ENCODE data around the gene C17orf78.
"Not testable (repeated sequence)": the region's sequence is repeated elsewhere in the genome, so short reads cannot be mapped to it uniquely, and the experiment has no call there.

C17orf78 gene

DNA sequence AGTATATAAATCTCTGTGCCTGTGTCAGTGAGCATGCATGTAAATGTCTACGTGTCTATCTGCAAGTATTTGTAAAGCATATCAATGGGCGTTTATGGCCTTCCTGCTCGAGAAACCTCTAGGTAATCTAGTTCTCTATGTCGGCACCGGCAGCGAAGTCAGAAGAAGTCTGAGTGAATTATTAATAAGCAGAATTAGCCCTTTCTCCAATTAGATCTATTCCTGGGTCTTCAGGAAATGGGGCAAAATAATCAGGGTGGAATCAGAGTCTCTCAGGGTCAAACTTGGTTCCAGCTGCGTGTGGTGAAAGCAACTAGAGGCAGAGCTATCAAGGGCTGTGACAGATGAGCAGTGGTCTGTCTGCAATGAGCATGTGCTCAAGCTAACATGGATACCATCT lies at the start of gene C17orf78:
TSS of gene C17orf78 (plus strand) at position 280 of the 400 bp plus-strand sequence. CDS start at position 388, 108 bp downstream.
- ATAC-seq (replicated peaks) (no peak), DNase-seq (no peak)
- no peak within 1 kb of the TSS for H3K4me3 Mint-ChIP-seq
- H3K27me3 Mint-ChIP-seq: no peaks in the 10 kb centered on the region
- H3K4me1 Mint-ChIP-seq: peaks cover 2 to 8% of the 10 kb centered on the region in 2 donors
- H3K36me3 Mint-ChIP-seq: no peaks in the 10 kb centered on the region
- no peak within 1 kb of the TSS for H3K27ac Mint-ChIP-seq
- H3K9me3 Mint-ChIP-seq: no peaks in the 10 kb centered on the region

DNA sequence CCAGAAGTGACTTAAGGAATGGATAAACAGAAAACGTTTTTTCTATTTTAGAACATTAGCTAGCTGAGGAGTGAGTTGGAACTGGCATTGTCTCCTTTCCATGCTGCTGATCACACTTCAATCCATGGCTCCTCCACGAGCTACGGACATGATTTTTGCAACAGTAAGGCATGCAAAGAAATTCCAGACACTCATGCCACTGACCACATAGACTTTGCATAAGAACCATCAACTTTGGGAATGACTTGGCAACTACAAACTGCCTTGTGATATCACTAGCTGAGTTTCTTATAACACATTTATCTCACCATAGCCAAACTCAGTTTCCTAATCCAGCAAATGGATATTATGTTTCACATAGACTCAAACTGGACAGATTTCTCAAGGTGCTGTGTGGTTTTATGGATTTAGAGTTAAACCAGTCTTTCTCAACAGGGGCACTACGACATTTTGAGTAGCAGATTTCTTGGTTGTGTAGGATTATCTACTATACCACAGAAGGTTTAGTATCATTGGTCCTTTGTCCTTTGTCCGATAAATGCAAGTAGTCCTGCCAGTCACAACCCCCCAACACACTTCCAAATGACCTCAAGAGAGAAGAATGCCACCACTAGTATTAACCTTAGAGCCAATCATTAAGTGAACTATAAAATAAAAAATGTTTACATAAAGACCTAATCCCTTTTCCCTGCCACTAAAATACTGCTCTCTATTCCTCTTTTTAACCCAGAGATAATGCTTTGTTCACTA lies 48.3 kb upstream of the C17orf78 start:
- no peak for ATAC-seq (replicated peaks)
- H3K27ac Mint-ChIP-seq: no peak overlapping the region
- peaks cover 14 to 46% of the 10 kb centered on the region in 2 donors for H3K36me3 Mint-ChIP-seq
- no peaks in the 10 kb centered on the region for H3K4me1 Mint-ChIP-seq
- no peak overlapping the region for H3K4me3 Mint-ChIP-seq
- H3K9me3 Mint-ChIP-seq: no peaks in the 10 kb centered on the region
- no peak for DNase-seq
- no peaks in the 10 kb centered on the region for H3K27me3 Mint-ChIP-seq

DNA sequence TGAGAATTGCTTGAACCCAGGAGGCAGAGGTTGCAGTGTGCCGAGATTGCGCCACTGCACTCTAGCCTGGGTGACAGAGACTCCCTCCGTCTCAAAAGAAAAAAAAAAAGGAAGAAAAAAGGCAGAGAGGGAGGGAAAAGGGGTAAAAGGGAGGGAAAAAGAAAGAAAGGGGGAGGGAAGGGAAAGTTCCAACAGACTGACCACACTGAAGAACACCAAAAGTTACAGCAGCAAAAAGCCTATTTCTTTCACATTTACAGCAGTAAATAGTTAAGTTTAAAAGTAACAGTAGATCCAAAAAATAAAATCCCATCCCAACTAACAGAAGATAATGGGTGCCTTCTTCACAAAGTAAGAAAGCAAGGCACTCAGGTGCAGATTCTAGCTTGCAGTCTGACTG lies 36.9 kb upstream of the C17orf78 start:
- no peaks in the 10 kb centered on the region for H3K27me3 Mint-ChIP-seq
- H3K9me3 Mint-ChIP-seq: no peaks in the 10 kb centered on the region
- H3K4me3 Mint-ChIP-seq: no peak overlapping the region
- H3K36me3 Mint-ChIP-seq: peaks cover 23 to 38% of the 10 kb centered on the region in 2 donors
- H3K27ac Mint-ChIP-seq: no peak overlapping the region
- H3K4me1 Mint-ChIP-seq: peaks cover 5 to 17% of the 10 kb centered on the region in 2 donors
- no peak for ATAC-seq (replicated peaks)
- no peak for DNase-seq

DNA sequence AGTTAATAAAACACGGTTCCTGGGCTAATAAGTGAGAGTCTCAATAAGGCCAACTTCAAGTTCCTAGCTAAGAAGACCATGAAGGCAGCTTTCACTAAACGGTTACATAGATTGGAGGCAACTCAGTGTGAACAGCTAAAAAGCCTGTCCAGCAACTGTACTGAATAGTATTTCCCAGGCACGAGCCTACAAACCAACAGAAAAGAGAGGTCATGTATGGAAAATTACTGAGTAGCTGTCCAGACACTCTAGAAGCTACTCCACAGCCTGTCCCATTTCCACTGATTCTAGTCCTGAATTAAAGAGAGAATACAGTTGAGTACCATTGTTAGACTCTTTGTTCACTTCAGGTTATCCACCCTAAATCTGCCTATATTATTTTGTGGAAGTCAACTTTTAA lies 36.5 kb upstream of the C17orf78 start:
- Mint-ChIP-seq H3K36me3 (peaks cover 25 to 41% of the 10 kb centered on the region in 2 donors), H3K4me1 (peaks cover 3 to 17% of the 10 kb centered on the region in 2 donors), H3K27ac (no peak overlapping the region), H3K27me3 (no peaks in the 10 kb centered on the region), H3K9me3 (no peaks in the 10 kb centered on the region), H3K4me3 (no peak overlapping the region)
- DNase-seq (no peak), ATAC-seq (replicated peaks) (no peak)

DNA sequence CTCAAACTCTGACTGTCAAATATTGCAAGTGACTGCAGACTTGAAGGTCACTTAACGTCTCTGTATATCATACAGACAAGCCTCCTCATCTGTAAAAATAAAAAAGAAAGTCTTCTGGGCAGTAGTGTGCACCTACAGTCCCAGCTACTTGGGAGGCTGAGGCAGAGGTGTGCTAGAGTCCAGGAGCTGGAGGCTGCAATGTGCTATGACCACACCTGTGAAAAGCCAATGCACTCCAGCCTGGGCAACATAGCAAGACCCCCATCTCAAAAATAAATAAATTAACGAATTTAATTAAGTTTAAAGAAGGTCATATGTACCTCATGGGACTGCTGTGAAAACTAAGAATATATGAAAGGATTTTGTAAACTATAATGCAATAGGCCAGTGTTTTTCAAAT lies 35.0 kb upstream of the C17orf78 start:
- Mint-ChIP-seq H3K27me3 (no peaks in the 10 kb centered on the region), H3K4me3 (no peak overlapping the region), H3K9me3 (no peaks in the 10 kb centered on the region), H3K27ac (no peak overlapping the region), H3K4me1 (peaks cover 1 to 17% of the 10 kb centered on the region in 2 donors), H3K36me3 (peaks cover 31 to 40% of the 10 kb centered on the region in 2 donors)
- no peak for DNase-seq
- no peak for ATAC-seq (replicated peaks)

DNA sequence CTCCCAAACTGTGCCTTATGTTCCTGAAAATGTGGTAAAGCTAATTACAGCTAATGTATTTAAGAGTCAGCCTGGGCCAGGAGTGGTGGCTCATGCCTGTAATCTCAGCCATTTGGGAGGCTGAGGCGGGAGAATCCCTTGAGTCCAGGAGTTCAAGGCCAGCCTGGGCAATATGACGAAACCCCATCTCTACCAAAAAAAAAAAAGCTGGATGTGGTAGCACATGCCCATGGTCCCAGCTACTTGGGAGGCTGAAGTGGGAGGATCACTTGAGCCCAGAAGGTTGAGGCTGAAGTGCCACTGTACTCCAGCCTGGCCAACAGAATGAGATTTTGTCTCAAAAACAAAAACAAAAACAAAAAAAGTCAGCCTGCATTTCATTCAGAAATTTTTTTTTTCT lies 33.2 kb upstream of the C17orf78 start:
- Mint-ChIP-seq H3K4me1 (peaks cover 6 to 21% of the 10 kb centered on the region in 2 donors), H3K36me3 (peaks cover 30 to 44% of the 10 kb centered on the region in 2 donors), H3K27me3 (no peaks in the 10 kb centered on the region), H3K9me3 (peaks cover 2 to 6% of the 10 kb centered on the region in 2 donors), H3K27ac (no peak overlapping the region), H3K4me3 (no peak overlapping the region)
- ATAC-seq (replicated peaks) (no peak), DNase-seq (no peak)

DNA sequence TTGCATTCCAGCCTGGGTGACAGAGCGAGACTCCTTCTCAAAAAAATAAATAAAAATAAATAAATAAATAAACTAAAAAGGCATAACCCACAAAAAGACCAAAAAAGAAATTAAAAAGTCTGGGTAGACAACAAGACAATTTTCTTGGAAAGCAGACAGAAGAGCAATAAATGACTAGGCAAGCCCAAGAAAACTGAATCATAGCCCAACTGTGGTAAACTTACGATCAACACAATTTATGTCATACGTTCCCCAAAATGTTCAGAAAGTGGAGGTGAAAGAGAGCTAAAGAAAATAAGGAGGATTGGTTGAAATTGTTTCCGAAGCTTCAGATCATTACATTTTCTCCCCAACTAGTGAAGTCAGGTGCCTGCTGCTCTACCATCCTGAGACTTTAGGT lies 31.3 kb upstream of the C17orf78 start:
- Mint-ChIP-seq H3K27me3 (no peaks in the 10 kb centered on the region), H3K4me1 (peaks cover 6 to 17% of the 10 kb centered on the region in 2 donors), H3K27ac (no peak overlapping the region), H3K36me3 (peaks cover 31 to 41% of the 10 kb centered on the region in 2 donors), H3K4me3 (no peak overlapping the region), H3K9me3 (peaks cover 2 to 6% of the 10 kb centered on the region in 2 donors)
- ATAC-seq (replicated peaks) (no peak), DNase-seq (no peak)

DNA sequence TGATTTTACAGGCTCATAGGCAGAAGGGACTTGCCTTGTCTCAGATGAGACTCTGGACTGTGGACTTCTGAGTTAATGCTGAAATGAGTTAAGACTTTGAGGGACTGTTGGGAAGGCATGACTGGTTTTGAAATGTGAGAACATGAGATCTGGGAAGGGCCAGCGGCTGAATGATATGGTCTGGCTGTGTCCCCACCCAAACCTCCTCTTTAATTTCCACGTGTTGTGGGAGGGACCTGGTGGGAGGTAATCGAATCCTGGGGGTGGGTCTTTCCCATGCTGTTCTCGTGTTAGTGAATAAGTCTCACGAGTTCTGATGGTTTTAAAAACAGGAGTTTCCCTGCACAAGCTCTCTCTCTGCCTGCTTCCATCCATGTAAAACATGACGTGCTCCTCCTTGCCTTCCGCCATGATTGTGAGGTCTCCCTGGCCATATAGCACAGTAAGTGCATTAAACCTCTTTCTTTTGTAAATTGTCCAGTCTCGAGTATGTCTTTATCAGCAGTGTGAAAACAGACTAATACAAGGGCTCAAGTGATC lies 28.9 kb upstream of the C17orf78 start:
- ATAC-seq (replicated peaks); H3K27me3 Mint-ChIP-seq; H3K27ac Mint-ChIP-seq; H3K9me3 Mint-ChIP-seq; H3K4me3 Mint-ChIP-seq; DNase-seq: not testable (repeated sequence)
- Mint-ChIP-seq H3K36me3 (peaks cover 34 to 35% of the 10 kb centered on the region in 2 donors), H3K4me1 (peaks cover 6 to 17% of the 10 kb centered on the region in 2 donors)

DNA sequence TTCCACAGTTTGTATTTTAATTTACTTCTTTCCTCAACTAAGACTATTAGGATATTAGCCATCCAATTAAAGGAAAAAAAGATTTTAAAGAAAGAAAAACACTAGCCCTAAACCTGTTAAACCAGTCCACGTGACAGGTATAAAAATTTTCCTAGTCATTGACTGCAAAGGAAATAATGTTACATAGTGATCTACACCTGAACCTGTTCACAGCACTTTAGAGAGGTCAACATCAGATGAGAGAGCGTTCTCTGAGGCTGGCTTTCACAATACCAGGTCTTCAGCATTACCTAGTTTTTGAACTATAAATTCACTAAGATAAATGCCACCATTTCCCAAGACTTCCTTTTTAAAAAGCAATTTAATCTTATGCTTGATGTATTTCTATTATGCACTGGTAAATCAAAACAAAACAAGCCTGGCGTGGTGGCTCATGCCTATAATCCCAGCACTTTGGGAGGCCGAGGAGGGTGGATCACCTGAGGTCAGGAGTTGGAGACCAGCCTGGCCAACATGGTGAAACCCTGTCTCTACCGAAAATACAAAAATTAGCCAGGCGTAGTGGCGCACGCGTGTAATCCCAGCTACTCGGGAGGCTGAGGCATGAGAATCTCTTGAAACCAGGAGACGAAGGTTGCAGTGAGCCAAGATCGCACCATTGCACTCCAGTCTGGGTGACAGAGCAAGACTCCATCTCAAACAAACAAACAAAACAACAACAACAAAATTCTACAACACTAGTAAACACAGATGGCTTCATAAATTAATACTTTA lies 18.8 kb upstream of the C17orf78 start:
- H3K36me3 Mint-ChIP-seq: peaks cover 5 to 12% of the 10 kb centered on the region in 2 donors
- DNase-seq; H3K27me3 Mint-ChIP-seq; H3K9me3 Mint-ChIP-seq; H3K27ac Mint-ChIP-seq; ATAC-seq (replicated peaks): not testable (repeated sequence)
- peak overlapping the region; percentile 41 to 56 for H3K4me3 Mint-ChIP-seq
- peaks cover 11 to 23% of the 10 kb centered on the region in 2 donors for H3K4me1 Mint-ChIP-seq

DNA sequence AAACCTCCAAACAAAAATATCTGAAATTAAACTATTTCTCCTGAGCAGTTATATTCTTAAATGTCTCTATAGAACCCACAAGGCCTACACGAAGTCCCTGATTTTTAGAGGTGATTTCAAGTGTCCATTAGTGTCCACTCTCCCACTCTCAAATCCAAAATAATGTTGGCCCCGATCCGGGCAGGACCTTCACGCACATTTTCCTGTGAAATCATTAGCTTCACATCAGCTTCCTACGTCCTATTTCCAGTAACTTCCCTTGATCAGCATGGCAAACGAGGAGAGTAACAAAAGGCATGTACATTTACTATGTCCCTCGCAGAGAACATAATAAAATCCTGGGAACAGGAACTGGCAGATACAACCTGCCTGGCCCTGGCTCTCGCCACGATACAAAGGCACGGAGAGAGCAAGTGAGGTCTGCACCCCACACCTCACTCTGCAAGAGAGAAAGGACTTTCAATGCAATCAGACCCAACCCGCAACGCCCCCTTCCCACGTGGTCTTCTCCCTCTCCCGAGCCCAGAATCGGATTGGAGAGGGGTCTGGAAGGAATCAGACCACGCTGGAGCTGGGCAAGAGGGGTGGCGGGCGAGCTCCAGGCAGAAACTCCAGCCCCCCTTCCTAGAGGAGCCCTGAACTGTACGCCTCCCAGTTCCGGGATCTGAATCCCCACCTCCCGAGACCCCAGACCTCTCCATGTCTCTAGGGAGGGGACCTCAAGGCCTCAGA lies 17.5 kb upstream of the C17orf78 start:
- H3K4me1 Mint-ChIP-seq: peaks cover 11 to 23% of the 10 kb centered on the region in 2 donors
- ATAC-seq (replicated peaks) (peak in 1 of 2 donors; percentile 21), DNase-seq (peak; percentile 15)
- H3K4me3 Mint-ChIP-seq: peak overlapping the region; percentile 87 to 94
- H3K36me3 Mint-ChIP-seq: peaks cover 5 to 6% of the 10 kb centered on the region in 2 donors
- no peaks in the 10 kb centered on the region for H3K9me3 Mint-ChIP-seq
- H3K27me3 Mint-ChIP-seq: no peaks in the 10 kb centered on the region
- peak overlapping the region; percentile 91 for H3K27ac Mint-ChIP-seq

DNA sequence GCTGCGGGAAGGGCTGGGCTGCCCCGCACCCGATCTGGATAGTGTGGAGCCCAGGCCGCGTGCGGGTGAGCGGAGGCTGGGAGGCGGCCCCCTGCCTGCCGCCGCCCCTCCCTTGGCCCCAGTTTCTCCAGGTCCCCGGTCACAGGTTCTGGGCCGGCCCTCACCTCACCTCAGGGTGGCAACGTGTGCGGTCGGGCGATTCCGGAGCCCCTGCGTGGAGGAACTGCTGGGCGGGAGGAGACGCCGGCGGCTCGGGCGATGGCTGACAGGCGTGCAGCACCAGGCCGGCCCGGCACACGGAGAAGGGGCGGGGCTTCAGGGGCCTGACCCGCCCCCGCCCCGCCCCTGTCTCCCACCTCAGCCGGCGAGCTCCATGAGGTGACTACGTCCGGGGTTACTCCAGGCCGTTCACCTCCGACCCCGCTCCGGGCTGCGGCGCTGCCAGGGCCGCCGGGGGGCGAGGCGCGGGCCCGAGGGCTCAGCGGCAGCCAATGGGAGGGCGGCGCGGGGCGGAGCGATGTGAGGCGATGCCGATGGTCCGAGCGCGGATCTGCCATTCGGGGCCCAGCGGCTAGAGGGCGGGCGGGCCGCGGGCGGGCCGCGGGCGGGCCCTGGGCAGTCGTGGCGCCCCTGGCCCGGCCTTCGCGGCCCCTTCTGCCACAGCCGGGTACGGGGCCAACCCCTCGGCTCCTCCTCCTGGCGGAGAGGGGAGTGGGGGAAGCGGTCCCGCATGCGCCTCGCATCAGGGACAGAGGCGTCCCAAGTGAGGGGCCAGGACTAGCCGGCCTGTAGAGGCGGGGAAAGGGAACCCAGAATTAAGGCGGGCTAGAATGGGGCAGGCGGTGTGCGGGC lies 16.7 kb upstream of the C17orf78 start:
- Mint-ChIP-seq H3K27me3 (no peaks in the 10 kb centered on the region), H3K36me3 (peaks cover 2 to 3% of the 10 kb centered on the region in 2 donors), H3K4me3 (peak overlapping the region; percentile 87 to 94), H3K9me3 (no peaks in the 10 kb centered on the region), H3K4me1 (peaks cover 11 to 23% of the 10 kb centered on the region in 2 donors), H3K27ac (peak overlapping the region; percentile 91)
- peak; percentile 95 to 96 for ATAC-seq (replicated peaks)
- peak; percentile 95 for DNase-seq

DNA sequence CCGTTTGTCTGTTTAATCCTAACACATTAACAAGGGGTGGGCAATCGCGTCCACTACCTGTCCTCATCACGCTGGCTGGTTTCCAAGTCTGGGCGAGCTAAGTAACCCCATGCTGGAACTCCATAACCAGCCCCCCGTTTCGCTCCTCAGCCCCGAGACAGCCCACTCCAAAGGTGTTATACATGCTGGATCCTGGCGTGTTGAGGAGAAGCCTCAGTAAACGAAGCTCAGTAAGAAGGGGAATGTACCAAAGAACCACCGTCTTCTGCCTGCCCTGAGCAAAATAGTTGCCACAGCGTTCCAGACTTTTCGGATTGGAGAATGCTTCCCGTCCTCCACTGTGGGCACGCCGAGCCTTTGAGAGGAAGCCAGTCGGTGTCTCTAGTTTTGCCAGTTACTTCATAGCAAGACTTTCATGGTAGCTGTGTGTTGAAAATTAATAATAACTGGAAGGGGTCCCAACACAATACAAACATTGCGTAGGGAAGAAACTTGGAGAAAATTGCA lies 16.1 kb upstream of the C17orf78 start:
- Mint-ChIP-seq H3K27me3 (no peaks in the 10 kb centered on the region), H3K9me3 (no peaks in the 10 kb centered on the region), H3K4me1 (peaks cover 11 to 23% of the 10 kb centered on the region in 2 donors), H3K4me3 (peak overlapping the region; percentile 79 to 87), H3K27ac (peak overlapping the region; percentile 84), H3K36me3 (peaks cover 2 to 3% of the 10 kb centered on the region in 2 donors)
- DNase-seq (no peak), ATAC-seq (replicated peaks) (peak in 1 of 2 donors; percentile 1)

DNA sequence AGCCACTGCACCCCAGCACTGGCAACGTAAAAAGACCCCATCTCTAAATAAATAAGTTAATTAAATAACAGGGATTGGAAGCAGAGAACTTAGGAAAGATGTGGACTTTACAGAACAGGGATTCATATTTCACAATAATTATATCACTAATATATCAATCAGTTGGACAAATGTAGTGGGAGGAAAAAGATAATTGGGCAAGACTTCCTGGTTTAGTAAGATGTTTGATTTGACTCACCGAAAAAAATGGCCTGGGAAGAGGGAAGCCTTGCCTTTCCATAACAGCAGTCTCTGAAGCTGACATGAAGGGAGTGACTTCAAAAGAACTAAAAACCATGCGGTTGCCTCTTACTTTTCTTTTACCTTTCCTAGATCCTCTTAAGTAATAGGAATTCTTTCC lies 15.2 kb upstream of the C17orf78 start:
- DNase-seq: no peak
- H3K27me3 Mint-ChIP-seq: no peaks in the 10 kb centered on the region
- no peak for ATAC-seq (replicated peaks)

More for the DNA sequence above, 15.2 kb upstream of the C17orf78 start:
- Mint-ChIP-seq H3K27ac (no peak overlapping the region), H3K4me1 (peaks cover 11 to 23% of the 10 kb centered on the region in 2 donors), H3K36me3 (peaks cover 0 to 3% of the 10 kb centered on the region in 2 donors), H3K9me3 (no peaks in the 10 kb centered on the region), H3K4me3 (no peak overlapping the region)

Measured in stimulated activated naive B cell treated with anti-CD40 and anti-IgM and Interleukin-4, amounts not matched to agents 10 μg/mL and 1 μg/mL and 100 μg/mL, for 72 hours (primary cell).